RWPE2 (cell line): ENCODE results near the gene KRT86.

Experiments used
- ATAC-seq: fragments of 200-7000 bp; cut with Tn5 transposase; 3 replicates; pipeline ENCODE4 v1.9.1; 2021; ENCODE audit warnings: low read depth
- DNase-seq: peaks from one replicate; pipeline ENCODE4 v3.0.0-alpha.2; 2020; ENCODE audit warnings: low spot score
- H3K27ac ChIP-seq: fragments of 450-650 bp; 2 replicates; pipeline ENCODE4 v1.5.1; 2017; ENCODE audit warnings: mild to moderate bottlenecking; ENCODE audit not compliant: poor library complexity, severe bottlenecking
- H3K27me3 ChIP-seq: fragments of 250-450 bp; sonication (Bioruptor Pico); 2 replicates; pipeline ENCODE4 v1.5.1; 2021; ENCODE audit warnings: mild to moderate bottlenecking, moderate library complexity; ENCODE audit not compliant: insufficient read depth, poor library complexity, severe bottlenecking
- H3K36me3 ChIP-seq: fragments of 250-450 bp; sonication (Bioruptor Pico); 2 replicates; pipeline ENCODE4 v1.5.1; 2020; ENCODE audit warnings: low read depth, mild to moderate bottlenecking, moderate library complexity
- H3K4me1 ChIP-seq: fragments of 250-450 bp; sonication (Bioruptor Pico); 2 replicates; pipeline ENCODE4 v1.5.1; 2021; ENCODE audit warnings: mild to moderate bottlenecking, moderate library complexity; ENCODE audit not compliant: insufficient read depth, poor library complexity, severe bottlenecking
- H3K4me3 ChIP-seq: fragments of 250-450 bp; sonication (Bioruptor Pico); 2 replicates; pipeline ENCODE4 v1.5.1; 2021; ENCODE audit warnings: mild to moderate bottlenecking, moderate library complexity; ENCODE audit not compliant: severe bottlenecking
- H3K9me3 ChIP-seq: fragments of 250-450 bp; sonication (Bioruptor Pico); 2 replicates; pipeline ENCODE4 v1.5.1; 2021; ENCODE audit warnings: mild to moderate bottlenecking, moderate library complexity; ENCODE audit not compliant: severe bottlenecking
- TF ChIP-seq, protein P1 (sequence below): fragments of 450-650 bp; IDR thresholded peaks from one replicate; pipeline ENCODE4 v1.5.1; 2017; ENCODE audit warnings: mild to moderate bottlenecking, moderate library complexity; ENCODE audit not compliant: poor library complexity, severe bottlenecking

The KRT86 gene

DNA sequence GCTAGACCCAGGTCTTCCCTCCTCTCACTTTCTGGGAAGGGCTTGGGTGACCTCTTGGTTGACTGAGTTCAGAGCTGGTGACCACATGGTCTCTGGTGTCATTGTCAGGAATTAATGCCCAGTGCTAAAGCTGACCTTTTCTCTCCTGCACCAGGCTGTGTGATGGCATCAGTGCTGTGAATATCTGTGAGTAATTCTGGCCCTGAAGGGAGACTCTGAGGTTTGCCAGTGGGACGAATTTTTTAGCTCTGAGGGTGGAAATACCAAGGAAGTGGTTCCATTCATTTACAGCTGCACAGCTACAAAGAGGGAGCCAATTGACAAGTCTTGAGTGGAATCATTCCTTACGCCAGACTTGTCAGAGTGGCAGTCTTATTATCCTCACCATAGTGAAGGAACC, 6.2 kb upstream of the KRT86 start:
- no peak for ATAC-seq
- H3K27ac ChIP-seq = no peak overlapping the region
- H3K4me3 ChIP-seq = no peak overlapping the region
- H3K27me3 ChIP-seq = no peaks in the 10 kb centered on the region
- peaks cover 5% of the 10 kb centered on the region for H3K4me1 ChIP-seq
- DNase-seq = no peak
- H3K9me3 ChIP-seq = no peaks in the 10 kb centered on the region
- no peaks in the 10 kb centered on the region for H3K36me3 ChIP-seq
- TF ChIP-seq, protein P1, sequence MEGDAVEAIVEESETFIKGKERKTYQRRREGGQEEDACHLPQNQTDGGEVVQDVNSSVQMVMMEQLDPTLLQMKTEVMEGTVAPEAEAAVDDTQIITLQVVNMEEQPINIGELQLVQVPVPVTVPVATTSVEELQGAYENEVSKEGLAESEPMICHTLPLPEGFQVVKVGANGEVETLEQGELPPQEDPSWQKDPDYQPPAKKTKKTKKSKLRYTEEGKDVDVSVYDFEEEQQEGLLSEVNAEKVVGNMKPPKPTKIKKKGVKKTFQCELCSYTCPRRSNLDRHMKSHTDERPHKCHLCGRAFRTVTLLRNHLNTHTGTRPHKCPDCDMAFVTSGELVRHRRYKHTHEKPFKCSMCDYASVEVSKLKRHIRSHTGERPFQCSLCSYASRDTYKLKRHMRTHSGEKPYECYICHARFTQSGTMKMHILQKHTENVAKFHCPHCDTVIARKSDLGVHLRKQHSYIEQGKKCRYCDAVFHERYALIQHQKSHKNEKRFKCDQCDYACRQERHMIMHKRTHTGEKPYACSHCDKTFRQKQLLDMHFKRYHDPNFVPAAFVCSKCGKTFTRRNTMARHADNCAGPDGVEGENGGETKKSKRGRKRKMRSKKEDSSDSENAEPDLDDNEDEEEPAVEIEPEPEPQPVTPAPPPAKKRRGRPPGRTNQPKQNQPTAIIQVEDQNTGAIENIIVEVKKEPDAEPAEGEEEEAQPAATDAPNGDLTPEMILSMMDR = no peak

DNA sequence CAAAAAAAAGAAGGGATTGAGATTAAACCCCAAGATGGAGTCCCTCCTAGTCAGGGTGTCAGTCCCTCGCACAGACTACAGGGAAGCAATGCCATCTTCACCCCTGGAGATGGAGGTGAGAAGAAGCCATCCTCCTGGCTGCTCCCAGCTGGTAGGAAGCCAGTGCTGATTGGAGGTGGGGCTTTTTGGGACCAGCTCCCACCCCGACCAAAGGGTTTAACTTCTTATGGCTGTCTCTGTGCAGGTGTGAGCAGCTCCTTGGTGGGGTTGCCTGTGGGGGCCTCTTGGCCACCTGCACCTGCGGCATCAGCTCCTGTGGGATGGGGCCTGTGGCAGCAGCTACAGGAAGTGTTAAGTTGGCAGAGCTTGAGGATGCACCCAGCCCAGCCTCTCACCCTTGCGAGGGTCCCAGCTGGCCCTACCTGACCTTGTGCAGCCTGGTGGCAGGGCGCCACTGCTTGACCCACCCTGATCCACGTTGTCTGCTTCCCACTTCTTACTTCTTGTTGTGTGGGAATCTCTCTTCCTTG, 3.8 kb upstream of the KRT86 start:
- H3K27ac ChIP-seq = no peak overlapping the region

DNA sequence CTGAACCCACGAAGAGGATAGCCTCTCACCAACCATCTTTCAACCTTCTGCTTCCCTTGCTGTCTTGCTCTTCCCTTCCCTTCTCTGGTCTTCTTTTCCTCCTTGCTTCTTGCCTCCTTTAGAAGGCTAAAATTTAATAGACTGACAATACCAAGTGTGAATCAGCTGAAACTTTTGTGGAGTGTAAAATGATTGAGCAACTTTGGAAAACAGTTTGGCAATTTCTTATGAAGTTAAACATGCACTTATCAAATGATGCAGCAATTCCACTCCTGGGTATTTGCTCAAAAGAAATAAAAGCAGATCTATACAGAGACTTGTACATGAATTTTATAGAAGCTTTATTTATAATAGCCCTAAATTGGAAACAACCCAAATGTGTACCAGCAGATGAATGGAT, 3.3 kb upstream of the KRT86 start:
- Histone ChIP-seq H3K4me3 (no peak overlapping the region), H3K4me1 (peaks cover 5% of the 10 kb centered on the region), H3K36me3 (no peaks in the 10 kb centered on the region), H3K27me3 (no peaks in the 10 kb centered on the region), H3K9me3 (no peaks in the 10 kb centered on the region), H3K27ac (no peak overlapping the region)
- DNase-seq (no peak), ATAC-seq (no peak)
- TF ChIP-seq, protein P1 = no peak

More for the DNA sequence above, 3.8 kb upstream of the KRT86 start:
- ATAC-seq (no peak), DNase-seq (no peak)
- Histone ChIP-seq H3K4me1 (peaks cover 5% of the 10 kb centered on the region), H3K27me3 (no peaks in the 10 kb centered on the region), H3K4me3 (no peak overlapping the region), H3K36me3 (no peaks in the 10 kb centered on the region), H3K9me3 (no peaks in the 10 kb centered on the region)
- TF ChIP-seq, protein P1 = no peak

DNA sequence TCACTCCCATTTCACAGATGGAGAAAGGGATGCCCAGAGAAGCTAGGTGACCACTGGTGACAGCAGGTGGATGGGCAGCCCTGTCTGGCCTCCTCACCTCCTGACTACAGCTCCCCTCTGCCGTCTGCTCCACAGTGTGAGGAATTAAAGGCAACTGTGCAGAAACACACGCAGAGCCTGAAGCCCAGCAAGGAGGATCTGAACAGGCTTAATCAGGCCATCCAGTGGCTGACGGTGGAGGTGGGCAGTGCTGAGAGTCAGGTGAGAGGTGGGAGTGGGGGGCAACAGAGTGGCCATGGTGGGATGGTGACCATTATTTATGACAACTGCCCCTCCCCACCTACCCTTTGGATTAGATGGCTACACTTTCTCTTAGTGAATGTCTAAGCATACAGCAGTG, 1.2 kb downstream of the KRT86 start:
- no peak for DNase-seq
- no peaks in the 10 kb centered on the region for H3K27me3 ChIP-seq
- H3K4me1 ChIP-seq = peaks cover 25% of the 10 kb centered on the region
- H3K4me3 ChIP-seq = no peak overlapping the region
- no peaks in the 10 kb centered on the region for H3K36me3 ChIP-seq
- H3K9me3 ChIP-seq = no peaks in the 10 kb centered on the region
- no peak overlapping the region for H3K27ac ChIP-seq
- TF ChIP-seq, protein P1 = no peak
- no peak for ATAC-seq

DNA sequence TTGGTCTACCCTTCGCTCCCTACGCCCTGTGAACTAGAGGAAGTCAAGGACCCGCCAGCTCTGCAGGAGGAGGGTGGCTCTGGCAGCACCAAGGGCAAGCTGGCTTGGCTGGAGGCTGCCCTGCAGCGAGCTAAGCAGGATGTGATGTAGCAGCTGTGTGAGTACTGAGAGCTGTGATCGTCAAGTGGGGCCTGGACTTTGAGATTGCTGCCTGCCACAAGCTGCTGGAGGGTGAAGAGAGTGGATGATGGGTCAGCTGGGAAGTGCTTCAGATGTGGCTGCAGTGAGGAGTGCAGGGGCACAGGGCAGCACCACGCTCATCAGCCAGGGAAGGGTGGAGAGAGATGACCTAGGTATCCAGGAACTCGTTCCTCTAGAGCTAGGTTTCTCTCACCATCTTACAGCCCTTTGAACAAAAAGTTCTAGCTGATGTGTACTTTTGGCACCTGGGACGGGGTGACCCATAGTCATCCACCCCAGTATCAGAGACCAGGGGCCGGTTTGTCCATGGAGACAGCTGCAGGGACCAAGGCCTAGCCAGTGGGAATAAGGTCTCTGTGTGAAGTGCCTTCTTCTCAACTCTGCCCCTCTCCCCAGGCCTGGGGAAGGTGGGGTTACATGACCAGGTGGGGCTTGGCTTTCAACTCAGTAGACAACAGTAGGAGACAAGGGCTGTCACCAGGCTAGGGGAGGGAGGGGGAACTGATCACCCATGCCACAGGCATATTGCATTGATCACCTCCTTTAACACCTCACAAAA, 3.2 kb downstream of the KRT86 start:
- H3K27ac ChIP-seq = peak overlapping the region; percentile 99
- H3K9me3 ChIP-seq = no peaks in the 10 kb centered on the region
- peaks cover 33% of the 10 kb centered on the region for H3K4me1 ChIP-seq
- ATAC-seq (no peak), DNase-seq (no peak)
- H3K36me3 ChIP-seq = no peaks in the 10 kb centered on the region
- no peaks in the 10 kb centered on the region for H3K27me3 ChIP-seq
- H3K4me3 ChIP-seq = no peak overlapping the region
- TF ChIP-seq, protein P1 = no peak
